Astrocyte (in vitro differentiated cells and primary cell): ENCODE measurements around the gene OVOL1.

ENCODE experiments used
- CTCF ChIP-seq: IDR thresholded peaks from 2 replicates; pipeline ENCODE4 v1.5.1; 2011; ENCODE audit warnings: low read depth, mild to moderate bottlenecking, inconsistent platforms, low read length, moderate library complexity; ENCODE audit not compliant: insufficient read depth
- EZH2 ChIP-seq: IDR thresholded peaks from 2 replicates; pipeline ENCODE4 v1.6.1; 2012; ENCODE audit warnings: mild to moderate bottlenecking, low read length, inconsistent platforms; ENCODE audit not compliant: insufficient read depth

- no peak for TF ChIP-seq CTCF
- TF ChIP-seq EZH2, result no peak
These were observed 2.6 kb downstream of the OVOL1 start for GRCh38 chr11:65789230-65790103.
